Activated naive CD4-positive, alpha-beta T cell treated with anti-CD3 and anti-CD28 coated beads, Interleukin-2, amount 50 U/mL, for 24 hours (primary cell): ENCODE data around the gene ADRA2C.

Source experiments
- H3K27ac Mint-ChIP-seq: one replicate; pipeline ENCODE4 v1.8.0; 2021; ENCODE audit warnings: mild to moderate bottlenecking, mixed read lengths
- H3K27me3 Mint-ChIP-seq: one replicate; pipeline ENCODE4 v1.8.0; 2021; ENCODE audit warnings: mixed read lengths
- H3K36me3 Mint-ChIP-seq: one replicate; pipeline ENCODE4 v1.8.0; 2021; ENCODE audit warnings: mixed read lengths
- H3K4me1 Mint-ChIP-seq: one replicate; pipeline ENCODE4 v1.8.0; 2021; ENCODE audit warnings: mixed read lengths
- H3K4me3 Mint-ChIP-seq: one replicate; pipeline ENCODE4 v1.8.0; 2021; ENCODE audit warnings: mild to moderate bottlenecking, mixed read lengths
- H3K9me3 Mint-ChIP-seq: one replicate; pipeline ENCODE4 v1.8.0; 2021; ENCODE audit warnings: mixed read lengths

ADRA2C gene

DNA sequence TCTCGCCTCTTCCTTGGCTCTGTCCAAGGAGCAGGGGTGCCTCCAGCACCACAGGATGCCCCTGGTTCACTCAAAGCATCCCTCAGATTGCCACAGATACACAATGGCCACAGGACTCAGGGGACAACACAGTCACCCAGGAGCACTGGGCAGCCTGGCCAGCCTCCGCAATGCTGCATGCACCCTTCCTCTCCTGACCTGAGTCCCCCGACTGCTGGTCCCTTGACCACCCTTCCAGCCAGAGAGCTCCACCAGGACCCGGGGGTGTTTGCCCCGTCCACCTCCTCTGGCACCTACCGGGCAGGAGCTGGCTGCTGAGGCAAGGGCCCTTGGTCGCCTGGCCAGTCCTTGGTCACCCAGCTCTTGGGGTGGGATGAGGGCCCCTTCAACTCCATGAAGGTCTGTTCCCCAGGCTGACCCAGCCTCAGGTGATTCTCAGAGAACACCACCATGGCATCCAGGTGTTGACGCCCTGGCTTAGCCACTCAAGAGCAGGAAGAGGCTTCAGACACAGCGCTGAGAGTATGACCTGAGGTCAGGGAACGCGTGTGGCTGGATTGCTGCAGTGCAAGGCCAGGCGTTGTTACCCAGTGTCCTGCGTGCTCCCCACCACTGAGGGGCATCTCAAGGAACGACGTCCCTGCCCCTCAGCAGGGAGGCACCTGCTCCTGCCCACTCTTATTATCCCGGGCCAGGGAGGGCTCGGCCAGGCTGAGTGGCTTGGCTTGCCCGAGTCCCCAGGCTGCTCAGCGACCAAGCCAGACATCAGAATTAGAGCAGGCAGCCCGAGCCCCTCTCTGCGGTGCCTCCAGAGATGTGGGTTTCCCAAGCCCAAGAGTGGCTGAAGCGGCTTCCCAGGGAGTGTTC lies 10.2 kb downstream of the ADRA2C start:
- Mint-ChIP-seq H3K27me3 (no peaks in the 10 kb centered on the region), H3K4me3 (no peak overlapping the region), H3K27ac (no peak overlapping the region), H3K4me1 (no peaks in the 10 kb centered on the region), H3K36me3 (no peaks in the 10 kb centered on the region), H3K9me3 (no peaks in the 10 kb centered on the region)

DNA sequence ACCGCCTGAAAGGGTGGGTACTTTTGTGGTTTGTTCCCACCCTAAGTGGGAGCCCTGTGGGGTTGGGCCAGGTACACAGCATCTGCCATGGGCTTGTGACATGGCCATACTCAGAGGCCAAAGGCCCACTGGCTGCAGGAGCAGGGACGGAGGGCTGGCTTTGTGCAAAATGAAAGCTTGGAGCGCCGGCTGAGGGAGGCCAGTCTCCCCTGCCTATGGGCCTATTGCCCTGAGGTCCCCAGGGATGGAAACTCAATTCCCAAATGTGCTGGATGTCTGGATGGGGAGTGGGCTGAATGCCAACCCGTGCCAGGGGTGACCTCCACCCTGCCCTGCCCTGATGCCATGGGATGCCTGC lies 10.8 kb downstream of the ADRA2C start:
- Mint-ChIP-seq H3K9me3 (no peaks in the 10 kb centered on the region), H3K36me3 (no peaks in the 10 kb centered on the region), H3K27me3 (no peaks in the 10 kb centered on the region), H3K4me1 (no peaks in the 10 kb centered on the region), H3K27ac (no peak overlapping the region), H3K4me3 (no peak overlapping the region)

DNA sequence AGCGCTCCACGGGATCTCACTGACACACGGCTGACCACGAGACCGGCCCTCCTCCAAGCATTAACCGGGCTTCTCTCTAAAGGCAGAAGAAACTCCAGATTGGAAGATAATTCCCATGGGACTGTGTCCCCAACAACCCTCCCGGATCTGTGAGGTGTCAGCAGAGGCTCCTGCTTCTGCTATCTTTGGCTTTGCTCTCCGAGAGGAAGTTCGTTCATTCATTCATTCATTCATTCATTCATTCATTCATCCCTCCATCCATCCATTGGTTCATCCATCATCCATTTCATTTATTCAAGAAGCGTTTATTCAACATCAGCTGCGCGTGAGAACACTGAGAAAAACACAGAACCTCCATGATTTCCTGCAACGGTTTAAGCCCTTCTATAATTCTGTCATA lies 11.5 kb downstream of the ADRA2C start:
- Mint-ChIP-seq H3K36me3 (no peaks in the 10 kb centered on the region), H3K4me1 (no peaks in the 10 kb centered on the region), H3K27ac (no peak overlapping the region), H3K4me3 (no peak overlapping the region), H3K9me3 (no peaks in the 10 kb centered on the region), H3K27me3 (no peaks in the 10 kb centered on the region)

DNA sequence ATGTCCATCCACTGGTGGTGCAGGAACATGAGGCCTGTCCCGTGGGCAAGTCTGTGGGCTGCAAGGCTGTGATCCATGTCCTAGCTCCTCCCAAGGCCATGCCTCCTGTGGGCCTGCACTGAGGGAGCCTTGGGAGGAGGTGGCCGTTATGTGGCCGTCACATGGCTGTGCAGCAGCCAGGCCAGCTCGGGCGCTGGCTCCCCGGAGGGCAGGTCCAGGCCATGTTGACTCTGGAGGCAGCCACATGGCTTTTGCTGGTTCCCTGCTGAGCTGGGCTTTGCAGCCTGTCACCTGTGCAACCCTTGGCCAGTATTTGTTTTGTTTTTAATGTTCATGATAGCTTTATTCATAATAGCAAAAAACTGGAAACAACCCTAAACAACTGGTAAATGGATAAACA lies 13.3 kb downstream of the ADRA2C start:
- Mint-ChIP-seq H3K4me3 (no peak overlapping the region), H3K9me3 (no peaks in the 10 kb centered on the region), H3K4me1 (no peaks in the 10 kb centered on the region), H3K36me3 (no peaks in the 10 kb centered on the region), H3K27ac (no peak overlapping the region), H3K27me3 (no peaks in the 10 kb centered on the region)

DNA sequence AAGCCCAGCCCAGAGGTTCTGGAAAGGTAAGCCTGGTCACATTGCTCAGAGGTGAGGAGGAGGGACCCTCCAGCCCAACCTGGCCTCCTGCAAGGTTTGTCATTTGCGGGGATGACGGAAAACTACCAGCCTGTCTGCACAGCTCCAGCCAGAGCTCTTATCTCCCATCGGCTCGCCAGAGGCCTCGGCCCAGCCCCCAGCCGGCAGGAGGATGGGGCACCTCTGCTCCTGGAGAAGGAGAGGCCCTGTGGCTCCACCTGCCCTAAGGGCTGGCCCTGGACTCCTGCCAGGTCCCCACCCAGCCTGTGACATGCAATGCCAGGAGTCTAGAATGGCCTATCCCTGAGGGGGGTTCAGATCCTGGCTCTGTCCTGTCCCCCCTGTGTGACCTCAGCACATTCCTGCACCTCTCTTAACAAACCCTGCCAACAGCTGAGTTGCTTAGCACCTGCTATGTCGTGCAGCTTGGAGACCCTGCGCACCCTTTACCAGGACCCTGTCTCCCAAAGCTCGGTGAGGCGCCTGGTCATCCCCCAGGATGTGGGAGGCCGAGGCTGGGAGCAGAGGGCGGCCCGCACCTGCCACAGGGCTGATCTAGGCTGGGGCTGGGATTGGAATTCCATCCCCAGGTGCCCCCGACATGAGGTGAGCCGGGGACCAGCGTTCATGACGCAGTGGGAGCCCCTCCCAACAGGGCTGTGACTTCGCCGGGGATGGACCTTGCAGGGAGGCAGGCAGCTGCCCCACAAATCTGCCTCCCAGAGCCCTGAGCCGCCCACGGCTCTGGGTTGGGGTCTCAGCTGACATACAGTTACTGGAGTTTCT lies 14.4 kb downstream of the ADRA2C start:
- Mint-ChIP-seq H3K4me1 (no peaks in the 10 kb centered on the region), H3K36me3 (no peaks in the 10 kb centered on the region), H3K27ac (no peak overlapping the region), H3K4me3 (no peak overlapping the region), H3K27me3 (no peaks in the 10 kb centered on the region), H3K9me3 (no peaks in the 10 kb centered on the region)

DNA sequence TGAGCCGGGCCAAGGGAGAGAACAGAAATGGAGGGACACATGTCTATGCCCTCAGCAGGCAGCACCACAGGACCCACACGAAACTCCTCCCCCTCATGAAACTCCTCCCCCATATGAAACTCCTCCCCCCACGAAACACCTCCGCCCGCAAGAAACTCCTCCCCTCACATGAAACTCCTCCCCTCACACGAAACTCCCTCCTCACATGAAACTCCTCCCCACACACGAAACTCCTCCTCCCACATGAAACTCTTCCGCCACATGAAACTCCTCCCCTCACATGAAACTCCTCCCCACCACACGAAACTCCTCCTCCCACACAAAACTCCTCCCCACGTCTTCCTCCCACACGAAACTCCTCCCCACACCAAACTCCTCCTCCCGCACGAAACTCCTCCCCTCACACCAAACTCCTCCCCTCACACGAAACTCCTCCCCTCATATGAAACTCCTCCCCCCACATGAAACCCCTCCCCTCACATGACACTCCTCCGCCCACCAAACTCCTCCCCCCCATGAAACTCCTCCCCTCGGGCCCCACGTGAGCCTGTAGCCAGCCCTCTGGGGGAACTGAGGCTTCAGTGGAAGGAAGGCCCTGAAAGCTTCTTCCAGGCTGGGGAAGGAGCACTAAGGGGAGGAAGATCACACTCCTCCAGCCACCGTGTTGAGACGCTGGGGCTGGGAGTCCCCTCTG lies 15.2 kb downstream of the ADRA2C start:
- H3K27me3 Mint-ChIP-seq = no peaks in the 10 kb centered on the region

DNA sequence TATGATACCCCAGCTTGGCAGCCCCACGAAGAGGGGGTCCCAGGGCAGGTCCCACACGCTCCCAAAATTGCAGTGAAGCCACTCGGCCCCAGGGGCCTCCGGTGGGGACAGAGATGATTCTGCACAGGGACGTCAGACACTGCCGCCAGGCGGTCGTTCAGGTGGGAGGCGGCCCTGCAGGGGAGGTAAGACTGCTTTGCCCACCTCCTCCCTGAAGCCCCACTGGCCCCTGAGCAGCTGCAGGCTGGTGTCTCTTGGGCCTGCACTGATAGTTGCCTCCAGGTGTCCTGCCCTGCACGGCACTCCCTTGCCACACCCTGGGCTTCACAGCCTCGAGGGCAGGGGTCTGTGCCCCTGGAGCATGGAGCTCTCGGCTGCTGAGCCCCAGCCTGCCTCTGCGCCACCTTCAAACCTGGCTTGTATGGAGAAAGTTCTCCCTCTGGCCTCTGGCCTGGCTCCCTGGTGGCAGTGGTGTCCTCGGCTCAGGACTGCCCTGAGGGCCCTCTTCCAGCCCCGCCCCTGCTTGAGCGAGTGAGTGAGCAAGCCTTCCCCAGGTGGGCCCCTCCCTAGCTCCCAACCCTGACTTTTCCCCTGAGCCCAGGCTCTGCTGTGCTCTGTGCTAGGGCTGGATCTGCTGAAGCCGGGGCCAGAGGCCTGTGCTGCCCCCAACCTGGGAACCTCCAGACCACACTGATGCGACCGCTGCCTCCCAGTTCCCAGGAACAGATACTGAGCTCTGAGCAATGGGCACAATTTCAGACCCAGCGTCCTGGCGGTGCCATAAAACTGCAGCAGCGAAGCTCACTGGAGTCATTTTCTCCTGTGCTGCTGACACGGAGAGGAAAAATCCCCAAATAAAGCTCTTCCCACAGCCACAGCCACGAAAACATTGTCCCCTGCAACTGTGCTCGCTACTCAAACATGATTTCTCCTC lies 16.1 kb downstream of the ADRA2C start:
- H3K27me3 Mint-ChIP-seq = no peaks in the 10 kb centered on the region

More for the DNA sequence above, 15.2 kb downstream of the ADRA2C start:
- no peaks in the 10 kb centered on the region for H3K9me3 Mint-ChIP-seq
- no peaks in the 10 kb centered on the region for H3K4me1 Mint-ChIP-seq
- no peak overlapping the region for H3K27ac Mint-ChIP-seq
- no peak overlapping the region for H3K4me3 Mint-ChIP-seq
- no peaks in the 10 kb centered on the region for H3K36me3 Mint-ChIP-seq

DNA sequence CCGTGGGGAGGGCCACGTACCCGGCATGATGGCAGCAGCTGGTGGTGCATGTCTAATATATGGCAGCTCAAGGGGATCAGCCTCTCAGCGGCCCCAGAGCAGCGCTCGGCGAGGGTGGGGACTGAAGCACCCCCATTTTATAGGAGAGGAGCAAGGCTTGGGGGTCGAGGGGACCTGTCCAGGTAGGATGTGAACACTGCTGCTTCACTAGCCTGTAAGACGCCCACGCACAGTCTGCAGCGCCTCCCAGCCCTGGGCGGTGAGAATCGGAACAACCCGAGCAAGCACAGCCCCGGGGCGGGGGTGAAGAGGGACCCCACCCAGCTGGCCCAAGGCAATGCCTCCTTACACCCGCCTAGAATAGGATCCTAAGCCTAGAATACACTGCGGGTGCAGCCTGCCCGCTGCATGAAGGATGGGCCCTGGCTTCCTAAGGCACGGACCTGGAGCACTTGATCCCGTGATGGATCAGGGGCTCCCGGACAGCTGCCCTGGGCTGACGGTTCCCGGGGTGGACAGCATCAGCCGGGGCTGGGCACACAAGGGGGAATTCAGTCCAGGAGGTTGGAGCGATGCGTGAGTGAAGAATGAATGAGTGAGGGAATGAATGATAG lies 17.6 kb downstream of the ADRA2C start:
- H3K4me3 Mint-ChIP-seq = no peak overlapping the region
- no peaks in the 10 kb centered on the region for H3K36me3 Mint-ChIP-seq
- H3K4me1 Mint-ChIP-seq = no peaks in the 10 kb centered on the region
- no peaks in the 10 kb centered on the region for H3K27me3 Mint-ChIP-seq
- H3K9me3 Mint-ChIP-seq = no peaks in the 10 kb centered on the region
- H3K27ac Mint-ChIP-seq = no peak overlapping the region

More for the DNA sequence above, 16.1 kb downstream of the ADRA2C start:
- Mint-ChIP-seq H3K4me3 (no peak overlapping the region), H3K36me3 (no peaks in the 10 kb centered on the region), H3K27ac (no peak overlapping the region), H3K4me1 (no peaks in the 10 kb centered on the region), H3K9me3 (no peaks in the 10 kb centered on the region)

DNA sequence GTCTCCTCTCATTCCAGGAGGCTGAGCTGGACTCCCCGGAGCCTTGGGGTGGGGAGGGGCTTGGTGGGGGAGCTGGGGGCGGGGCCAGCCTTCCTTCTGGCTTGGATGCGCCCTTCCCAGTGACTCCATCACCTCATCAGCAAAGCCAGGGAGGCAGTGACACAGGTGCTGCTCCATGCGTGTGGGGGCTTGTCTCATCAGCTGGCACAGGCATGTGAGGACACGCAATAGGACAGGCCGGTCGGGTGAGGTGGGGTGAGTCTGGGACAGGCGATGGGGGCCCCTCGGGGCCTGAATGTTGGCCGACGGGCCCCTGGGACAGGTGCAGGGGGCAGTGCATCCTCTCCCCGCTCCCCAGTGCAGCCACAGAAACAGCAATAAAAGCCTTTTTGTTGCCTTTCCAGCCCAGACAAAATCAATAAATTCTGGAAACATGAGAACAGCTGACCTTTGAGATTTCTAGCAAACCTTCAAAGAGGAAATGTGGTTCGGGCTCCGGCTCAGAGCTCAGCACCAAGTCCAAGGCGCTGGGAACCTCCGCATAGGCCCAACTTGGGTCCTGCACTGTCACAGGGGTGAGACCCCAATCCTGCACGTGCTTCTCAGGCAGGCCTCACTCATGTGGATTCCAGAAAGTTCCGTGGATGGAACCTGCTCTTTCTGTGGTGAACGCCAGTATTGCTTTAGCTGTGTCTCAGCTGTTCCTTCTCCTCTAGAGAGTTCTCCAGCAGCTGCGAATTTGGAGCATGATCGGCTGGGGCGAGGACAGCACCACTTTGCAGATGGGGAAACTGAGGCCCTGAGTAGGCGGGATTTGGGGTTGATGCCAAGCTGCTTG lies 18.5 kb downstream of the ADRA2C start:
- Mint-ChIP-seq H3K4me3 (no peak overlapping the region), H3K9me3 (no peaks in the 10 kb centered on the region), H3K4me1 (no peaks in the 10 kb centered on the region), H3K27me3 (no peaks in the 10 kb centered on the region), H3K27ac (no peak overlapping the region), H3K36me3 (no peaks in the 10 kb centered on the region)

DNA sequence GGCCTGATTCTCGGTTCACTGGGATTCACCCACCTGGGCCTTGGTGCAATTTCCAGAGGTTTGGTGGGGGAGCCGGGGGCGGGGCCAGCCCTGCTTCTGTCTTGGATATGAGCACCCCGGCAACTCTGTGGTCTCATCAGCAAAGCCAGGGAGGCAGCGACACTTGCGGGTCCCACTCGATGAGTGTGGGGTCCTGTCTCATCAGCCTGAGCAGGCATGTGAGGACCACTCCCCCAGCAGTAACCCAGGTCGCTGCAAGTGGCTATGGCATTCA lies 19.0 kb downstream of the ADRA2C start:
- no peaks in the 10 kb centered on the region for H3K4me1 Mint-ChIP-seq
- H3K36me3 Mint-ChIP-seq = no peaks in the 10 kb centered on the region
- H3K9me3 Mint-ChIP-seq = no peaks in the 10 kb centered on the region
- H3K27me3 Mint-ChIP-seq = no peaks in the 10 kb centered on the region
- no peak overlapping the region for H3K27ac Mint-ChIP-seq
- no peak overlapping the region for H3K4me3 Mint-ChIP-seq

DNA sequence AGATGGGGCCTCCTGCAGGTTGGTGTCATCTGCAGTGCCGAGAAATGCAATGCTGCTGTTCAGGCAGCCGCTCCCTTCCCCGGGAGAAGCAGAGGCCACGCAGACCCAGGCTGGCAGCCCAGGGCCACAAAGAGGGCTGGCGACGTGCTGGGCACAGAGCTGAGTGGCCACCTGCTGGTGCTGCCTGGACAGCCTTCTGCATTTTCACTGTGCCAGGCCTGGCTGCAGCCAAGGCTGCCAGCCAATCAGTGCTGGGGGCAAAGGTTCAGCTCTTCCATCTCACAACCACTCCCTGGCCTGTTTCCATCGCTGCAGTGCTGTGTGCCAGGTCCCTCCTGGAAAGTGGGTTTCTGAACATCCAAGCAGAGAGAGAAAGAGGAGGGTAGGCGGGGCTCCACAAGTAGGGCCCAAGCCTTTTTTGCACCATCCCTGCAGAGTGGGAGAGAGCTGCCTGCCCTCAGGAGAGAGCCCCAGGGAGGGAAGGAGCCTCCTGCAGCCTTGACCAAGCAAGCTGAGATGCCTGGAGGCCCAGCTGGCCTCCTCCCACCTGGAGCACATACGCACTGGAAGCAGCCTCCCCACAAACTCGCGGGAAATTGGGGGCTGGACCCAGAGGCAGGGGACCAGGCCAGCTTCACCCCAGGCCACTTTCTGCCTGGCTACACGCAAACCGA lies 20.1 kb downstream of the ADRA2C start:
- peaks cover 5% of the 10 kb centered on the region for H3K27me3 Mint-ChIP-seq
- H3K4me1 Mint-ChIP-seq = no peaks in the 10 kb centered on the region
- H3K9me3 Mint-ChIP-seq = no peaks in the 10 kb centered on the region
- no peak overlapping the region for H3K4me3 Mint-ChIP-seq
- no peak overlapping the region for H3K27ac Mint-ChIP-seq
- H3K36me3 Mint-ChIP-seq = no peaks in the 10 kb centered on the region

DNA sequence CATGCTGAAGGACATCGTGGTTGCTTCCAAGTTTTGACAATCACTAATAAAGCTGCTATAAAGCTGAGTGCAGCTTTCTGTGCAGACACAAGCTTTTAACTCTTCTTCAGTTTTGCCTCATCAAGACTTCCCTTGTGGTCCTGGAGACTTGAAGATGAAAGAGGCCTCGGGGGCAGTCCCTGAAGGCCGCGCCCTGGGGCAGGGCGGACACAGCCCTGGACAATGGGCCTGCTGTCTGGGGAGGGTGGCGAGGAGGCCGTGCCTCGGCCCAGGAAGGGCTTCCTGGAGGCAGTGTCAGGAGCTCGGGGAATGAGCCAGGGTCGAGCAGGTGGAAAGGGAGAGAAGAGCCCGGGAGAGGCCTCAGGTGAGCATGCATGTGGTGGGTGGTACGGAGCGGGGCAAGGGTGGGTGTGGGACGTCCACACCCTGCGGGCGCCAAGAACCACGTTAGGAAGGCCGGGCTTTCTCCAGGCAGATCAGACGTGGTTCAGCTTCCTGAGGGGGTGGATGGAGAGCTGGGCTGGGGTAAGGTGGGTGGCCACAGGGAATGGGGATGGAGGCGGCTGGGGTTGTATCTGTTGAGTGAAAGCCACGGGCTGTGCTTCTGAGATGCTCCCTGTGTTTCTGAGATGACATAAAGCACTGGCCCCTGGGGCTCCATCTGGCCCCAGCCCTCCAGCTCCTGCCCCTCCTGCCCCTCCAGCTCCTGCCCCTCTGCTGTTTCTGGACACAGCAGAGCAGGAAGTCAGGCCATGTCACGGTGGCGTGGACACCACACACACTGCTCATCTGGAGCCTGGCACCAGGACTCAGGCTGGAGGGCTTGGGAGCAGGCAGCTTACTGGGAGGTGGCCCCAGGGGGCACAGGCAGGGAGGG lies 21.5 kb downstream of the ADRA2C start:
- H3K4me3 Mint-ChIP-seq = no peak overlapping the region
- H3K36me3 Mint-ChIP-seq = no peaks in the 10 kb centered on the region
- H3K27me3 Mint-ChIP-seq = peaks cover 9% of the 10 kb centered on the region
- H3K9me3 Mint-ChIP-seq = no peaks in the 10 kb centered on the region
- peak overlapping the region; percentile 81 for H3K27ac Mint-ChIP-seq
- H3K4me1 Mint-ChIP-seq = no peaks in the 10 kb centered on the region

DNA sequence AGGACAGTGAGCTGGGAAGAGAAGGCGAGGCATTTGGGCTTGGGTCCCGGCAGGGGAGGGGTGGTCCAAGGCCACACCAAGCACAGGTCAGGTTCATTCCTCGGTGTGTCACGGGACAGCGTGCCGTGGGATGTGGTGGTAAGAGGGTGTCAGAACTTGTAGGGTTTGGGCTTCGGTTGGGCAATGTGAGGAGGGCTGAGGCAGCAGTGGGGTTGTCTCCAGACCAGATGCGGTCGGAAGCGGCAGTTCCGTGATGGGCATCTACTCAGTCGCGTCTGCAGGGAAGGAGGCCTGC lies 22.1 kb downstream of the ADRA2C start:
- H3K27ac Mint-ChIP-seq = peak overlapping the region; percentile 81
- H3K9me3 Mint-ChIP-seq = no peaks in the 10 kb centered on the region
- H3K4me3 Mint-ChIP-seq = no peak overlapping the region
- H3K4me1 Mint-ChIP-seq = no peaks in the 10 kb centered on the region
- peaks cover 13% of the 10 kb centered on the region for H3K27me3 Mint-ChIP-seq
- no peaks in the 10 kb centered on the region for H3K36me3 Mint-ChIP-seq
